MM.1S (cell line): ENCODE results near the gene GTSE1.

ENCODE experiments used
- EZH2 ChIP-seq: fragments of 300-600 bp; sonication (generic); optimal IDR thresholded peaks from 2 replicates; pipeline ENCODE3; 2017; ENCODE audit warnings: low read depth, mild to moderate bottlenecking, antibody characterized with exemption, low read length, mixed read lengths
- TF ChIP-seq, protein P1 (sequence below): fragments of 300-600 bp; sonication (generic); IDR thresholded peaks from 2 replicates; pipeline ENCODE4 v1.5.1; 2016; ENCODE audit warnings: antibody characterized with exemption, low read length, mixed read lengths

DNA sequence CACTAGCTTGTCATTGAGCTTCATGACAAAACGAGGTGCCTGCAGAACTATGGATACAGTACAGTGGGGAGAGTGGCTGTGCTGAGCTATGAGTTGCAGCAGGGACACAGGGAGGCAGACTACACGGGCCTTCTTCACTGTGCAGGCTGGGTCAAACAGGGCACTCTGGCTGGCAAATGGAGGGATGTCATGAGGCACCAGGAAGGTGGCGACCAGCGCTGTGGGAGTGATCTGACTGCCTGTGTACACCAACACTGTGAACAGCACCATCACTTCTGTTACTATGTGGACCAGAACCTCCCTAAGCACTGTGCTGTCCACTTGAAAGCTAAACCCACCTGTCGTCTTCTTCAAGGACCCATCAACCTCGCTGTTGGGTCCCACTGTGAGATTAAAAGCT is 36.6 kb upstream of the GTSE1 start:
- TF ChIP-seq EZH2, result no peak
- TF ChIP-seq, protein P1, sequence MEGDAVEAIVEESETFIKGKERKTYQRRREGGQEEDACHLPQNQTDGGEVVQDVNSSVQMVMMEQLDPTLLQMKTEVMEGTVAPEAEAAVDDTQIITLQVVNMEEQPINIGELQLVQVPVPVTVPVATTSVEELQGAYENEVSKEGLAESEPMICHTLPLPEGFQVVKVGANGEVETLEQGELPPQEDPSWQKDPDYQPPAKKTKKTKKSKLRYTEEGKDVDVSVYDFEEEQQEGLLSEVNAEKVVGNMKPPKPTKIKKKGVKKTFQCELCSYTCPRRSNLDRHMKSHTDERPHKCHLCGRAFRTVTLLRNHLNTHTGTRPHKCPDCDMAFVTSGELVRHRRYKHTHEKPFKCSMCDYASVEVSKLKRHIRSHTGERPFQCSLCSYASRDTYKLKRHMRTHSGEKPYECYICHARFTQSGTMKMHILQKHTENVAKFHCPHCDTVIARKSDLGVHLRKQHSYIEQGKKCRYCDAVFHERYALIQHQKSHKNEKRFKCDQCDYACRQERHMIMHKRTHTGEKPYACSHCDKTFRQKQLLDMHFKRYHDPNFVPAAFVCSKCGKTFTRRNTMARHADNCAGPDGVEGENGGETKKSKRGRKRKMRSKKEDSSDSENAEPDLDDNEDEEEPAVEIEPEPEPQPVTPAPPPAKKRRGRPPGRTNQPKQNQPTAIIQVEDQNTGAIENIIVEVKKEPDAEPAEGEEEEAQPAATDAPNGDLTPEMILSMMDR, result no peak
